RKO (cell line): ENCODE measurements around the gene SPACA9.
A peak's percentile ranks its signal among the peaks of the same experiment; 100 is the strongest.

Experiments used
- DNase-seq: peaks from one replicate; pipeline ENCODE4 v3.0.0-alpha.2; 2016; ENCODE audit warnings: low spot score

Gene SPACA9

DNA sequence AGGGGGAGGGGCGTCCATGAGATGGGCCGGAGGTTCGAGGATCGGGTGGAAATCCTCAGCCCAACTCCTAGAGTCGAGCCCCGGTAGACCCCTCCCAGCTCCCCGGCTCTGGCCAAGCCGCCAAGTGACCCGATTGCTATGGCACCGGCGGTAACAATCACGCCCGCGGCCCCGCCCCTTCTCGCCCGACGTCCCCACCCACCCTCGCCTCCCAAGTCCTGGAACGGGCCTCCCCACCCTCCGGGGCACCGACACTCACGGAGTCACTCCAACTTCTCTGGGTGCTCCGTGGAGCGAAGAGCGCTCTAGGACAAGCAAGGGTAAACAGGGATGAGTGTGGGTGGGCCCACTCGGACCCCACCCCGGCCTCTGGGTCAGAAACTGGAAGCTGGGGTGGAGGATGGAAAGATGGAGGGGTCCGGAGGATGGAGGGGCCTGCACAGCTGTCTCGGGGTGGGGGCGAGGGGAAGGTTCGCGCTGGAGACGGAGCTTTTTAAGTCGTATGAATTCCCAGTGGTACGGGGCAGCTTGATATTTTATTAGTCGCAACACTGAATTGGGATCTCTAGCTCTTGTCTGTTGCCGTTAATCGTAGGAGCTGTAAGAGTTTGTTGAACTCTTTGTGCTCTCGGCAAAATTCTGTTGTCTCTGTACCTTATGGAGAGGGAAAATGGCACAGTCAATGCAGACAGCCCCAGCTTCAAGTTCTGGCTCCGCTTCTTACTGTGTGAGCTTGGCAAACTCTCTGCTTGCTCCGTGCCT, at the start of gene SPACA9:
Gene SPACA9, plus strand, starts transcription at position 204 of the 762 bp plus-strand sequence. CDS start 5,050 bp downstream, outside the sequence.
- DNase-seq = peak; percentile 55

DNA sequence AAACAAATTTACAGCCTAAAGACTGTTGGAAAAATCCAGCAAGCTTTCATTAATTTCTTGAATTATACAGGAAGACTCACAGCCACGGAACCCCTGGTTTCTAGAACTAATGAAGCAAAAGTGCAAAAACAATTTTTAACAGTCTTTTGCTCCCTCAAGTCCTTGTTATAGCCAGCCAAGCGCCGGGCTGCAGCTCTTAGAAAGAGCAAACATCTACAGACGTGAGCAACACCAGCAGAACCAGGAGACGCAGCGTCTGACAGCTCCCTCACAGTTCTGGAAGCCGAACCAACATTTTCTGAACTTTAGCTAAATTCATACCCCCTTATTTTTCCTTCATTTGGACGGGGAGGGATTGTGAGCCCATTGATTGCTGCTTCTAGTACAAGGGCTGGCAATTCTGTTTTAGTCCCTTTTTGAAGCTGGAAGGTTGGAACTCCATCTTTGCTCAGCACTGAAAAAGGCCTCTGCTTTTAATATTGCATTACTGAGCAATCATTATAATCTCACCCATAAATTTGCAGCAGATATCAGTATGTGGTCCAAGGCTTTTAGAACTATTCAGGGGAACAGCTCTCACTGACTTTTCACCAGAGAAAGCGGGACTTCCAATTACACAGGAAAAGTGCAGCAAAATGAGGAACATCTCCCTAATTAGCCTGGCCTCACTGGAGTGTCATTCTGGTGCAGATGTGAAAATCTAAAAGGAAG, 46.4 kb upstream of the SPACA9 start:
- DNase-seq = no peak

GRCh38 chr9:132833550-132834121, 45.1 kb upstream of the SPACA9 start:
- DNase-seq = no peak

DNA sequence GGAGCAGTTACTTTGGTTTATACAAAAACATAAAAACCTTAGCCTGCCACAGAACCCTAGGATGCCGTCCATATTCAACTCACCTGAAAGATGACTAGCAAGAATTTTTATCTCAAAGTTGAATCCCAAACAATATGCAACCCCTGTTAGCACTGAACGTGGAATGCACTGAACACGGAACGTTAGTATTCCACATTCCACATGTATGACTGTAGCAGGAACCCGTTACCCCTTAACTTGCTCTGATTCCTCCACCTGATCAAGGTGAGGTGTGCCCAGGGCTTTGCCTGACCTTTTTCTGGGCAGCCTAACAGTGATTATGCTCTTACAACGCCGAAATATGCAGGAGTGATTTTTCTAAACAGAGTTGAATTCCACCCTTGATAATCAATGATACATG, 44.4 kb upstream of the SPACA9 start:
- no peak for DNase-seq

- DNase-seq = no peak
Observed at GRCh38 chr9:132837501-132838286, 41.0 kb upstream of the SPACA9 start.

DNA sequence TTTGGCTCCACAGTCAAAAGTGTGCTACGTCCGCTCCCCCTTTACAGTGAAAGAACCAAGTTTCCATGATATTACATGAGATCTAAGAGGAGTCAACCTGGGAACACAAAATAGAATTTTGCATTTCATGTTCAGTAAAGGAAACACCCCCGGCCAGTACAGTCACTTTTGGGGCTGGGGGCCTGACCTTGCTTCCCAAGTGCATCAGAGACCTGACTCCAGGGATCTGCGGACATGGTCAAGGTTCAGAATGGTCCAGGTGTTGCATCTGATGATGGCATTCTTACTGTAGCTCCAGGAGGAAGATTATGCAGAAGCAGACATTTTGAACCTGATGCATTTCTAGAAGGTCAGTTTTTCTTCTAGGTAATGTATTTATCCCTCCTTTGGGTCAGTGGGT, 40.4 kb upstream of the SPACA9 start:
- DNase-seq = no peak

DNA sequence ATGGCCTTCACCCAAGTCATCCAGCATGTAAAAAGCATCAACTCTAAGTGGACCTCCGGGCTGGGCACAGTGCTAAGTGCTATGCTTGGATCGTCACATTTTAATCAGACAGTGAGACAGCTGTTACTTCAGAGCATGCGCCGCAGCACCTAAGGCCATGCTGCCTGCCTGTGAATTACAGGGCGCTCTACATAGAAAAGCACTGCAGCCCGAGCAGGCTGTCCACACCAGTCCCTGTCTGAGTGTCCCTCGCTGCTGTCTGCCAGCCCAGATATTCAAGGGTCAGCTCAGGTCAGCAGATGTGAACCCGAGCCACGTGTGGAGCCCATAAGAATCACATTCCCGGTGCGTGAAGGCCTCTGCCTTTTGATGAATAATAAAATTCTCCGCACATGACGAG, 37.7 kb upstream of the SPACA9 start:
- DNase-seq = no peak

- DNase-seq = no peak
Observed at GRCh38 chr9:132842124-132843044, 36.3 kb upstream of the SPACA9 start.

- no peak for DNase-seq
Observed at GRCh38 chr9:132846109-132846917, 32.4 kb upstream of the SPACA9 start.

DNA sequence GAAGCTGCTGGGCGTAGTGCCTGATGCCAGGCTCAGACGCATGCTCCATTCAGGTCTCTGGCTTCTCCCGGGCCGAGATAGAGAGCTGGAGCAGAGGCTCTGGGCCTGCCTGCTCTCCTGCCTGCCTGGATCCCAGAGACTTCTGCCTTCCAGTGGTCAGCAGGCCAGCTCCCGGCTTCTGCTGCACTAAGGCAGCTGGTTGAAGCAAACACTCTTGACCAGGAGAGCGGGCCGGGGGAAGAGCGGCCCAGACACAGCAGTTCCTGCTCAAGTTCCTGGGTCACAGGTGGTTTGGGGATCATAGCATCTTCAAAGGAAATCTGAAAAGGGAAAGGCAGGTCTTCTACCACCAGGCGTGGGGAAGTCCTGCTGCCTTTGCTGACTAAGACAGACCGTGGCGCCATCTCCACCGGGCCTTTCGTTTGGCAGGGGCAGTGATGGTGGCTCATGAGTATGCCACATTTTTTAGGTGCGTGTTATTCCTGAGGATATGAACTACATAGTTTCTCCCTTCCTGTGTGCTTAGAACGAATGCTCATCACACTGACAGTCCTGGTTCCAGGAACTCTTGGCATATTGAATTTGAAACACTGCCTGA, 31.7 kb upstream of the SPACA9 start:
- DNase-seq = no peak

DNA sequence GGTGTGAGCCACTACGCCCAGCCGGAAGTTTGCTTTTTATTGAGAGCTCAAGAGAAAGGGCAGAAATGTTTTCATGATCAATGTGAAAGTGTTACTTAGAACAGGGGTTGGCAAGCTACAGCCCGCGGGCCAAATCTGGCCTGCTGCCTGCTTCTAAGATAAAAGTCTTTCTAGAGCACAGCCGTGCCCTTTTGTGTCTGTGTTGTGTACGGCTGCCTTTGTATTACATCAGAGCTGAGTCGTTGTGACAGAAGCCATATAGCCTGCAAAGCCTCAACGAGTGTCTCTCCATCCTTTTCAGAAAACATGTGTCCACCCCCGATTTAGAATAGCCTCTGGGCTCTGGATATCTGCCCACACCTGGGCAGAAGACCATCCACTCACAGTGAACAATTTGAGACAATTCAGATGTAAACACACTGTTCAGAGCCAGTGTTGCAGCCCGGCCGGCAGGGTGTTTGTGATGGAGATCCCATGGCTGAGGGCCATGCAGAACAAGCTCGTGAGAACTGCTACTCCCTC, 29.5 kb upstream of the SPACA9 start:
- no peak for DNase-seq

DNA sequence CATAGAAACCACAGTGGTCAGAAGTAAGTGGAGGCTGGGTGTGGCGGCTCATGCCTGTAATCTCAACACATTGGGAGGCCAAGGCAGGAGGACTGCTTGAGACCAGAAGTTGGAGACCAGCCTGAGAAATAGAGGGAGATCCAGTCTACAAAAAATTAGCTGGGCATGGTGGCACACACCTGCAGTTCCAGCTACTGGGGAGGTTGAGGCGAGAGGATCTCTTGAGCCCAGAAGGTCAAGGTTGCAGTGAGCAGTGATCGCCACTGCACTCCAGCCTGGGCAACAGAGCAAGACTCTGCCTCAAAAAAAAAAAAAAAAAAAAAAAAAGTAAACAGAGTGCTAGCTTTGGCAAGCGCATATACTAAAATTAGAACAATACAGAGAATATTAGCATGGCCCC, 25.2 kb upstream of the SPACA9 start:
- no peak for DNase-seq

GRCh38 chr9:132854832-132855231, 23.9 kb upstream of the SPACA9 start:
- DNase-seq = no peak

DNA sequence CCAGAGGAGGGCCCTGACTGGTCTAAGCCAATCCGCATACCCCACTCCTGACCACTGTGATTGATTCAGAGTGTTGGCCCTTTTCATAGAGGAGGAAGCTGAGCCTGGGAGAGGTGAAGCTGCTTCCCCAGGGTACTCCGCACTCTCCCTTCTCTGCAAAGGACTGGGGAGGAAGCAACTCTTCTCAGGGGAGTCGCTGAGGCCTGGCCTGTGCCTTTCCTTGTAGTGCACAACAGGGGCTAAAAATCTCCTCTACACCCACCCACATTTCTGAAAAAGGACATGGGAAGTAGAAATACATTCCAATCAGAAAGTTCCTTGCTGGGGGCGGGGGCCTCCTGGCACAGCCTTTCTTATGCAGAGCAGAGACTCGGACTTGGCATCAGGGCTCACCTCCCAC, 22.8 kb upstream of the SPACA9 start:
- DNase-seq = no peak

- no peak for DNase-seq
Observed at GRCh38 chr9:132857031-132857430, 21.7 kb upstream of the SPACA9 start.

DNA sequence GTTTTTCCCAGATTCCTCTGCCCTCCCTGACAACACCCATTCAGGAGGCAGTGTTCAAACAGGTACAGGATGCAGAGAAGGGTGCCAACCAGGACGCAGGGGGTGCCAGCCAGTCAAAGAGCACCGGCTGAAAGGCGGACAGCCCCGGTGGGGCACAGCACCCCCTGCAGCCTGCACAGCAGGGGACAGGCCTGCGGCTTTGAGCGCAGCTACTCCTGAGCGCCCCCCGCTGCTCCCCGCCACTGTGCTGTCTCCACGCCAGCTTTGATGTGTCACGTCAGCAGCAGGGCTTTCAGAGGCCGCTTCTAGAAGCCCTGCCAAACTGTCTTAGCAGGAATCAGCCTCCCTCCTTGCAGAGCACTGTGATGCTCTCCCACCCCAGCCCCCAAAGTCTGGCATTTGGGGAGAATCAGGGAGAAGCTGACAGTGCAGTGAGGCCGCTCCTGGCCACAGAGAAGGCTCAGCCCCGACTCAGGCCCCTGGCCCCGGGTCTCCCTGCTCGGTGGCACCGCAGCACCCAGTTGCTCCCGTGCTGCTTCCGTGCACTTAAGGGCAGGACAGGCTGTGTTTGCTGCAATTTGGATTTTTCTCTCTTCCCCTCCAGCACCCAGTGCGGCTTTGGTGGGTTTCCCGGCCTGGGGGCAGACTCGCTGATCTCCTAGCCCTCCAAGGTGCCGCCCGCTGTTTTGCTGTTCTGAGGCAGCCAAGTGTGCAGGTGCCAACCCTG, 20.9 kb upstream of the SPACA9 start:
- no peak for DNase-seq

GRCh38 chr9:132858751-132859150, 19.9 kb upstream of the SPACA9 start:
- no peak for DNase-seq

- no peak for DNase-seq
Observed at GRCh38 chr9:132861666-132862065, 17.0 kb upstream of the SPACA9 start.

DNA sequence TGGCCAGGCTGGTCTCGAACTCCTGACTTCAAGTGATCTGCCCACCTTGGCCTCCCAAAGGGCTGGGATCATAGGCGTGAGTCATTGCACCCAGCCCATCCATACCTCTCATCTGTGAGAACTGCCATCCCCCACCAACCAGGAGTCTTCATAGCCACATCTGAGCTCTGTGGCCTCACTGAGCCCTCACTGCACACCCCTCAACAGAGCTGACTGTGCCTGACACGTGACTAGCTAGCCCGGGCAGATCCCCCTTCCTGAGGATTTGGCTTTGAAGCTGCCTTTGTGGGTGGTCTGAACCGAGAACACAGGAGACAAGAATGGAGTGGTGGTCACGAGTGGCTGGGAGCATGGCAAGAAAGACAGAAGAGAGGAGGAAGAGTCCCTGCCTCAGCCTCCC, 16.2 kb upstream of the SPACA9 start:
- DNase-seq = no peak
